ENCODE results near the gene TMBIM4.
A peak's percentile ranks its signal among the peaks of the same experiment; 100 is the strongest.

The TMBIM4 gene

DNA sequence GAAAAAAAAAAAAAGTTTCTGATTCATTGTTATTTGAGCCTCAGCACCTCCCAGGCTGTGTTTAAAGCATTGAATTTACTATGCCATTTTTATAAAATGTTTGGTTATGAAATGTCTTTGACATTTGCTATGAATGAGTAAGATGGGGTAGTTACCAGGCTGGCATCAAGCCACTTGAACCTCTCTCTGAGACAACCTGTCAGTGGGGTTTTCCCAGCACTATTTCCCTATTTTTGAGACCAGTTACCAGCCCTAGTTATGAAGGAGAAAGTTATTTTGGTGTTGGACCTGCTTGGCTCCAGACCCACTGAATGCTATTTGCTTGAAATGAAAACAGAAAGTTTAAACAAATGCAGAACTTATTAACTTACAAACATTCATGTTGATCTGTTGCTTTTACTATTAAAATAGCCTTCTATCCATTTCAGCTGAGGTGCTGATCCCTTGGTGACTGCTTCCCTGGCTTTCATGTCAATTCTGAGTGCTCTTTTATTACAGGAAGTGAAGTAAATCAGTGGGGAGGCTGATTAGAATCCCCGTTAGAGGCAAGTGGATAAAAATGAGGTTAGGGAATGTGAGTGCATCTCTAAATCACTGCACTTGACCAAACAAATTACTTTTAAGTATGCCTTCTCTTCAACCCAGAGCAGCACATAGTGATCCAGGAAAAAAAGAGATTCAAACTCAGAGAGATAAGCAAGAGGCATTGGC, 77.1 kb downstream of the TMBIM4 start:
- no peak for DNase-seq (ENCODE audit: low spot score)
- FAIRE-seq = no peak

DNA sequence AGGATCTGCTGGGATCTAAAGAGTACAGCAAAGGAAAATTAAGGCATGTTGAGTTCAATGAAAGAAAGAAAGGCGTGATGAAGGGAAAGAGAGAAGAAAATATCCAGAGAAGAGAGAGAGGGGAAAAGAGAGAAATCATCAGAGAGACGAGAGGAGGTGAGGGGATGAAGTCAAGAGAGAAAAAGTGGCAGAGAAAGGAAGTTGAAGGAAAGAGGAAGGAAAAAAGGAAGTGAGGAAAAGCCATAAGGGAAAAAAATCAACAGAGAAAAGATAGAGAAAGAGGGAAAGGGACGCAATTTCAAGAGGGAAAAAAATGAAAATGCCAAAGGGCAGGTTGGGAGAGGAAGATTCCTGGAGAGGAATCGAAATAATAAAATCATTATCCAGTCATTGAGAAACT, 79.6 kb downstream of the TMBIM4 start:
- FAIRE-seq (no peak), DNase-seq (ENCODE audit: low spot score) (no peak)

DNA sequence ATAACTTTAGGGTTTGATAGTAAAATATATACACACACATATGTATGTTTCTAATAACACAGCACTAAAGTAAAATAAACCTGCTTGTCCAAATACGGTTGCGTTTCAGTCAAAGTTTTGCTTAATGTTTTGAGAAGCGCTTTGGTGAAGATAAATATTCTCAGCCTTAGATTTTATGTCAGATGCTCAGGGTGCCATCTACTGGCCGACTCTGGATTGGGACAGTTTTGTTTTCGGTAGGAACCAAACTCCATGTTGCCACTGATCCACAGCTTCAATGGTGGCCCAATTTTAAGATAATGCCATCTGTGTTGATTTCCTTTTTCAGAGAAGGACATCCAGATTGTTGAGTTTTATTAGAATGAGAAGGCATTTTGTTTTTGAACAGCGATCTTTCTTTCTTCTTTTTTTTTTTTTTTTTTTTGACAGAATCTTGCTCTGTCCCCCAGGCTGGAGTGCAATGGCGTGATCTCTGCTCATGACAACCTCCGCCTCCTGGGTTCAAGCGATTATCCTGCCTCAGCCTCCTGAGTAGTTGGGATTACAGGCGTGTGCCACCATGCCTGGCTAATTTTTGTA, 82.3 kb downstream of the TMBIM4 start:
- DNase-seq (ENCODE audit: low spot score) (peak; percentile 59), FAIRE-seq (no peak)

DNA sequence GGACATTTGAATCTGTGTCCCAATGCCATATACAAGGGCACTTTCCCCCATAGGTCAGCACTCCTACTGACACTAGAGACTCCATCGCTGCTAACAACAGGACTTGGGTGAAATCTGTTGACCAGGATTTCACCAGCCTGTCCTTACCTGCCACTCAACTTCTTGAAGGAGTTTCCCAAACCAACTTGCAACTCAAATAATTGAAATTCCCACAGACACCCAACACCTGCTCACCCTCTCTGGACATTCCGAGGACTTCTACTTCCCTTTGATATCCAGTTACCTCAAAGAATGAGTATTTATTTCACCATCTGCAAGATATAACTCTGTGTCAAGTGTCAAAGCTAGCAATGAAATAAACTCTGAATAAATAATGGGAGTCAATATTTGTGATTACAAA, 83.8 kb downstream of the TMBIM4 start:
- no peak for FAIRE-seq
- DNase-seq (ENCODE audit: low spot score) = no peak

All from urothelium cell line (cell line).